ENCODE results near the gene PRDM1.

DNA sequence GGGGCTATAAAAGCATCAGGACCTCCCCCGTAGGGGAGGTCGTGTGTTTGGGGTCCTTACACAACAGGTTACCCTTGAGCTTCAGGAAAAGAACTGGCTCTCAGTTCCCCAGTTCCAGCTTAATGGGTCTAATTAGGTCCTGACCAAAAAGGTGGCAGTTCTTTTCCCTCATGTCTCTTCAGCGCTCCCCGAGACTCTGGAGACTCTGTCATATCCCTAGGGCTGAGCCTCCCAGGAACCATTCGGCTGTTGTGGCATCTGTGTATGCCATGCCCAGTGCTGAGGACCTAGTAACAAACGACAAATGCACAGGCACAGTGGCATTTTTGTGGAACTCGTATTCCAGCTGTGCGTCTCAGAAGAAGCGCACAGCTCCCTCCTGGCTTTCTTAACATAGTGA lies 14.6 kb downstream of the PRDM1 start:
- TF ChIP-seq USF2 (IDR thresholded peaks at IDR 0.05; ENCODE audit: borderline replicate concordance, low read depth, low read length) (no peak), ZBTB33 (IDR thresholded peaks at IDR 0.05; ENCODE audit: borderline replicate concordance, low read depth) (no peak), RCOR1 (IDR thresholded peaks at IDR 0.05; ENCODE audit: low read length) (no peak), MXI1 (IDR thresholded peaks at IDR 0.05; ENCODE audit: low read depth, low read length) (no peak), YY1 (IDR thresholded peaks at IDR 0.05; ENCODE audit: low read depth) (no peak), USF1 (IDR thresholded peaks at IDR 0.05; ENCODE audit: borderline replicate concordance, low read depth) (no peak), MAX (IDR thresholded peaks at IDR 0.05; ENCODE audit: low read depth) (no peak)
- TF ChIP-seq, protein P1, sequence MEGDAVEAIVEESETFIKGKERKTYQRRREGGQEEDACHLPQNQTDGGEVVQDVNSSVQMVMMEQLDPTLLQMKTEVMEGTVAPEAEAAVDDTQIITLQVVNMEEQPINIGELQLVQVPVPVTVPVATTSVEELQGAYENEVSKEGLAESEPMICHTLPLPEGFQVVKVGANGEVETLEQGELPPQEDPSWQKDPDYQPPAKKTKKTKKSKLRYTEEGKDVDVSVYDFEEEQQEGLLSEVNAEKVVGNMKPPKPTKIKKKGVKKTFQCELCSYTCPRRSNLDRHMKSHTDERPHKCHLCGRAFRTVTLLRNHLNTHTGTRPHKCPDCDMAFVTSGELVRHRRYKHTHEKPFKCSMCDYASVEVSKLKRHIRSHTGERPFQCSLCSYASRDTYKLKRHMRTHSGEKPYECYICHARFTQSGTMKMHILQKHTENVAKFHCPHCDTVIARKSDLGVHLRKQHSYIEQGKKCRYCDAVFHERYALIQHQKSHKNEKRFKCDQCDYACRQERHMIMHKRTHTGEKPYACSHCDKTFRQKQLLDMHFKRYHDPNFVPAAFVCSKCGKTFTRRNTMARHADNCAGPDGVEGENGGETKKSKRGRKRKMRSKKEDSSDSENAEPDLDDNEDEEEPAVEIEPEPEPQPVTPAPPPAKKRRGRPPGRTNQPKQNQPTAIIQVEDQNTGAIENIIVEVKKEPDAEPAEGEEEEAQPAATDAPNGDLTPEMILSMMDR (IDR thresholded peaks at IDR 0.05) = no peak

Measured in SK-N-SH (cell line).